Measurements from ENCODE around the gene INTS11.

INTS11 gene

GRCh38 chr1:1359664-1360468 is 35.4 kb upstream of the INTS11 start:
- TF ChIP-seq CEBPB (IDR thresholded peaks at IDR 0.05) (no peak), CREB1 (IDR thresholded peaks at IDR 0.05; ENCODE audit: low read depth) (no peak), MAX (IDR thresholded peaks at IDR 0.05) (no peak), FOXM1 (IDR thresholded peaks at IDR 0.05; ENCODE audit: borderline replicate concordance, low read depth) (no peak), TCF12 (IDR thresholded peaks at IDR 0.05; ENCODE audit: low read depth) (no peak), EGR1 (IDR thresholded peaks at IDR 0.05) (no peak)
- TF ChIP-seq, protein P1, sequence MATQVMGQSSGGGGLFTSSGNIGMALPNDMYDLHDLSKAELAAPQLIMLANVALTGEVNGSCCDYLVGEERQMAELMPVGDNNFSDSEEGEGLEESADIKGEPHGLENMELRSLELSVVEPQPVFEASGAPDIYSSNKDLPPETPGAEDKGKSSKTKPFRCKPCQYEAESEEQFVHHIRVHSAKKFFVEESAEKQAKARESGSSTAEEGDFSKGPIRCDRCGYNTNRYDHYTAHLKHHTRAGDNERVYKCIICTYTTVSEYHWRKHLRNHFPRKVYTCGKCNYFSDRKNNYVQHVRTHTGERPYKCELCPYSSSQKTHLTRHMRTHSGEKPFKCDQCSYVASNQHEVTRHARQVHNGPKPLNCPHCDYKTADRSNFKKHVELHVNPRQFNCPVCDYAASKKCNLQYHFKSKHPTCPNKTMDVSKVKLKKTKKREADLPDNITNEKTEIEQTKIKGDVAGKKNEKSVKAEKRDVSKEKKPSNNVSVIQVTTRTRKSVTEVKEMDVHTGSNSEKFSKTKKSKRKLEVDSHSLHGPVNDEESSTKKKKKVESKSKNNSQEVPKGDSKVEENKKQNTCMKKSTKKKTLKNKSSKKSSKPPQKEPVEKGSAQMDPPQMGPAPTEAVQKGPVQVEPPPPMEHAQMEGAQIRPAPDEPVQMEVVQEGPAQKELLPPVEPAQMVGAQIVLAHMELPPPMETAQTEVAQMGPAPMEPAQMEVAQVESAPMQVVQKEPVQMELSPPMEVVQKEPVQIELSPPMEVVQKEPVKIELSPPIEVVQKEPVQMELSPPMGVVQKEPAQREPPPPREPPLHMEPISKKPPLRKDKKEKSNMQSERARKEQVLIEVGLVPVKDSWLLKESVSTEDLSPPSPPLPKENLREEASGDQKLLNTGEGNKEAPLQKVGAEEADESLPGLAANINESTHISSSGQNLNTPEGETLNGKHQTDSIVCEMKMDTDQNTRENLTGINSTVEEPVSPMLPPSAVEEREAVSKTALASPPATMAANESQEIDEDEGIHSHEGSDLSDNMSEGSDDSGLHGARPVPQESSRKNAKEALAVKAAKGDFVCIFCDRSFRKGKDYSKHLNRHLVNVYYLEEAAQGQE (IDR thresholded peaks at IDR 0.05; ENCODE audit: low read depth), result no peak

DNA sequence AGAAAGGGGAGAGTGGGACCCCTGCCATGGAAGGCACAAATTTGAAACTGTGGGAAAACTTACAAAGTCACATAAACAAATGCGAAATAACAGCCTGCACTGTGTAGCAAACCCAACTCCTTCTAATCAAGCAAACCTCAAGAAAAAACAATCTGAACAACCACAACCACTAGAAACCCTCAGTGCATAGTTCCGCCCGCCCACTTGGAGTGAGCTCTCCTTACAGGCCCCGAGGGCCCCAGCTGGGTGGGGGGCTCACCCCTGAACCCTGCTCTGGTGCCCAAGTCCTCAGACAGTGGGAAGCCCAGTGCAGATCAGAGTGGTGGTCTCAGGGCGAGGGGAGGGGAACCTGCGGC is 34.8 kb upstream of the INTS11 start:
- no peak for TF ChIP-seq NFIC (IDR thresholded peaks at IDR 0.05)
- TF ChIP-seq EGR1 (IDR thresholded peaks at IDR 0.05), result no peak
- TF ChIP-seq CEBPB (IDR thresholded peaks at IDR 0.05), result no peak
- no peak for TF ChIP-seq RAD21 (IDR thresholded peaks at IDR 0.05; ENCODE audit: low read depth)
- no peak for TF ChIP-seq ZBTB7A (IDR thresholded peaks at IDR 0.05; ENCODE audit: low read depth)
- TF ChIP-seq YY1 (IDR thresholded peaks at IDR 0.05; ENCODE audit: low read depth), result no peak
- TF ChIP-seq EP300 (IDR thresholded peaks at IDR 0.05; ENCODE audit: borderline replicate concordance), result no peak
- no peak for TF ChIP-seq TEAD4 (IDR thresholded peaks at IDR 0.05)
- TF ChIP-seq TAF1 (IDR thresholded peaks at IDR 0.05; ENCODE audit: low read depth), result no peak
- no peak for TF ChIP-seq USF1 (IDR thresholded peaks at IDR 0.05)
- TF ChIP-seq FOXM1 (IDR thresholded peaks at IDR 0.05; ENCODE audit: borderline replicate concordance, low read depth), result no peak
- TF ChIP-seq, protein P1 (IDR thresholded peaks at IDR 0.05; ENCODE audit: low read depth), result no peak
- no peak for TF ChIP-seq MAX (IDR thresholded peaks at IDR 0.05)
- TF ChIP-seq TCF12 (IDR thresholded peaks at IDR 0.05; ENCODE audit: low read depth), result no peak

DNA sequence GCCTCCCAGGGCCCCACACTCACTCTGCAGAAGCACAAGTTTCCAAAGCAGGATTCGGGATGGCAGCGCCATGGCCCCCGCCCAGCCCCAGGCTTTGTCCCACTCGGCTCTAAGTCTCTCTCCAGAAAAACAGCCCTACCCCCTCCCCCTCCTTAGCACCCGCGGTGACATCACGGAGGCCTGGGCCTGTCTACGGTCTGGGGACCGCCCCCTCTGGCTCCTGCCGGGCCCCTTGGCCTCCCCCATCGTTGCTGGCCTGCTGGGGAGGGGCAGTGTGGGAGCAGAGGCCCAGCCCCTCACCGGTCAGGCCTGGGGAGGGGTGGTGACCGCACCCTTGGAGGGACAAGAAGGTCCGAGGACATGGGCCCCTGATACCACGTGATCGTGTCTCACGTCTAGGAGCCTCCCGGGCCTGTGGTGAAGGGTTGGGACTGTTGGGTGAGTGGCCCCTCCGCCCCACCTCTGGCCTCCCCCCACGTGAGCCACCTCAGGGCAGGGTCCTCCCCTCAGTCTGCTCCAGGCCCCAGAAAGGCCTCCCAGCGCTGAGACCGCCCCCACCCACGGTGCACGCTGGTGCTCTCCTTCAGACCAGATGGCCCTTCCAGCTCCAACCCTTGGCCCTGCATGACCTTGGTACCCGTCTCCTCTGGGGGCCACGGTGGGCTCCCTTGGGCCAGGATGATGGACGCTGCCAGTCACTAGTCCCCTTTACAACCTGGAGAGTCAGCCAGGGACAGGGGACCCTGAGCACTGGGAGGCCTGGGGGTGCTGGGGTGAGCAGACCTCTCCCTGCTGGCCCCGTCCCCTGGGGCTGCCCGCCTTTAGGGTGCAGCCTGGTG is 34.2 kb upstream of the INTS11 start, which contains the start of gene MXRA8:
Gene MXRA8, minus strand, starts transcription at position 123 of the 839 bp plus-strand sequence. Its CDS starts 51 bp downstream, at position 72.
- TF ChIP-seq YY1 (IDR thresholded peaks at IDR 0.05; ENCODE audit: low read depth) (no peak), TEAD4 (IDR thresholded peaks at IDR 0.05) (no peak), CEBPB (IDR thresholded peaks at IDR 0.05) (no peak), EGR1 (IDR thresholded peaks at IDR 0.05) (no peak), MAX (IDR thresholded peaks at IDR 0.05) (no peak)

- TF ChIP-seq CEBPB (IDR thresholded peaks at IDR 0.05) (no peak), CREB1 (IDR thresholded peaks at IDR 0.05; ENCODE audit: low read depth) (no peak), MAX (IDR thresholded peaks at IDR 0.05) (no peak), FOXM1 (IDR thresholded peaks at IDR 0.05; ENCODE audit: borderline replicate concordance, low read depth) (no peak), RAD21 (IDR thresholded peaks at IDR 0.05; ENCODE audit: low read depth) (no peak), NFIC (IDR thresholded peaks at IDR 0.05) (no peak), YY1 (IDR thresholded peaks at IDR 0.05; ENCODE audit: low read depth) (no peak), ZBTB7A (IDR thresholded peaks at IDR 0.05; ENCODE audit: low read depth) (no peak), TAF1 (IDR thresholded peaks at IDR 0.05; ENCODE audit: low read depth) (no peak), TCF12 (IDR thresholded peaks at IDR 0.05; ENCODE audit: low read depth) (no peak), EP300 (IDR thresholded peaks at IDR 0.05; ENCODE audit: borderline replicate concordance) (no peak), USF1 (IDR thresholded peaks at IDR 0.05) (no peak), EGR1 (IDR thresholded peaks at IDR 0.05) (no peak), TEAD4 (IDR thresholded peaks at IDR 0.05) (no peak)
- TF ChIP-seq, protein P1 (IDR thresholded peaks at IDR 0.05; ENCODE audit: low read depth), result no peak
Measured at GRCh38 chr1:1357871-1358432, 33.5 kb upstream of the INTS11 start.
